ENCODE data around the gene CASP8AP2.
A peak's percentile ranks its signal among the peaks of the same experiment; 100 is the strongest.
"Not testable (repeated sequence)": the region's sequence is repeated elsewhere in the genome, so short reads cannot be mapped to it uniquely, and the experiment has no call there.

The CASP8AP2 gene

GRCh38 chr6:89799756-89800155 is 29.9 kb upstream of the CASP8AP2 start:
- H3K27ac ChIP-seq, result no peak overlapping the region
- TF ChIP-seq, protein P1, sequence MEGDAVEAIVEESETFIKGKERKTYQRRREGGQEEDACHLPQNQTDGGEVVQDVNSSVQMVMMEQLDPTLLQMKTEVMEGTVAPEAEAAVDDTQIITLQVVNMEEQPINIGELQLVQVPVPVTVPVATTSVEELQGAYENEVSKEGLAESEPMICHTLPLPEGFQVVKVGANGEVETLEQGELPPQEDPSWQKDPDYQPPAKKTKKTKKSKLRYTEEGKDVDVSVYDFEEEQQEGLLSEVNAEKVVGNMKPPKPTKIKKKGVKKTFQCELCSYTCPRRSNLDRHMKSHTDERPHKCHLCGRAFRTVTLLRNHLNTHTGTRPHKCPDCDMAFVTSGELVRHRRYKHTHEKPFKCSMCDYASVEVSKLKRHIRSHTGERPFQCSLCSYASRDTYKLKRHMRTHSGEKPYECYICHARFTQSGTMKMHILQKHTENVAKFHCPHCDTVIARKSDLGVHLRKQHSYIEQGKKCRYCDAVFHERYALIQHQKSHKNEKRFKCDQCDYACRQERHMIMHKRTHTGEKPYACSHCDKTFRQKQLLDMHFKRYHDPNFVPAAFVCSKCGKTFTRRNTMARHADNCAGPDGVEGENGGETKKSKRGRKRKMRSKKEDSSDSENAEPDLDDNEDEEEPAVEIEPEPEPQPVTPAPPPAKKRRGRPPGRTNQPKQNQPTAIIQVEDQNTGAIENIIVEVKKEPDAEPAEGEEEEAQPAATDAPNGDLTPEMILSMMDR (IDR thresholded peaks at IDR 0.05), result no peak
- no peak for DNase-seq (ENCODE audit: low spot score)

GRCh38 chr6:89803271-89803670 is 26.4 kb upstream of the CASP8AP2 start:
- H3K4me3 ChIP-seq, result no peak overlapping the region
- TF ChIP-seq, protein P1 (IDR thresholded peaks at IDR 0.05), result no peak
- no peak overlapping the region for H3K27ac ChIP-seq
- no peak for DNase-seq (ENCODE audit: low spot score)

More at GRCh38 chr6:89799756-89800155, 29.9 kb upstream of the CASP8AP2 start:
- H3K4me3 ChIP-seq, result no peak overlapping the region

GRCh38 chr6:89805814-89806371 is 23.8 kb upstream of the CASP8AP2 start:
- H3K27ac ChIP-seq, result no peak overlapping the region
- H3K4me3 ChIP-seq, result no peak overlapping the region
- no peak for DNase-seq (ENCODE audit: low spot score)
- TF ChIP-seq, protein P1 (IDR thresholded peaks at IDR 0.05), result no peak

DNA sequence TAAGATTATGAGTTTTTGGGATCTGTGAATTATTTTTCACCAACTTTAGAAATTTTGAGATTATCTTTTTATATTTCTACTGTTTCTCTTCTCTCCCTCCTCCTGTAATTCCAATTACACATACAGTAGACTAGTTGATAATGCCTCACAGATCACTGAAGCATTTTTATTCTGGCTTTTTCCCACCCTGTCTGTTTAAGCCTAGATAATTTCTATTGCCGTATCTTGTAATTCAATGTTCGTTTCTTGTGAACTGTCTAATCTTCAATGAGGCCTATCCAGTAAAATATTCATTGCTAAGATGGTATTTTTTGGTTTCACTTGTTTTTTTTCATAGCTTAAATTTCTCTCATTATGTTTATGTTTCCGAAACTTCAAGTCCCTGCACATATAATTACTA is 22.1 kb upstream of the CASP8AP2 start:
- no peak for DNase-seq (ENCODE audit: low spot score)
- TF ChIP-seq, protein P1 (IDR thresholded peaks at IDR 0.05), result no peak
- no peak overlapping the region for H3K27ac ChIP-seq

DNA sequence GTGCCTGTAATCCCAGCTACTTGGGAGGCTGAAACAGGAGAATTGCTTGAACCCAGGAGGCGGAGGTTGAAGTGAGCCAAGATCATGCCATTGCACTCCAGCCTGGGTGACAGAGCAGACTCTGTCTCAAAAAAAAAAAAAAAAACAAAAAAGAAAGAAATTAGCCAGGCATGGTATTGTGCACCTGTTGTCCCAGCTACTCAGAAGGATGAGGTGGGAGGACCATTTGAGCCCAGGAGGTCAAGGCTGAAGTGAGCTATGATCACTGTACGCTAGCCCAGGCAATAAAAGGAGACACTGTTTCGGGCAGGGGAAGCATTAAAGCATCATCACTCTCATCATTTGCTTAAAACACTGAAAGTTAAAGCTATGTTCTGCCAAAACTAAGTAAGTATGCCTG is 16.3 kb upstream of the CASP8AP2 start:
- H3K4me3 ChIP-seq; DNase-seq (ENCODE audit: low spot score); H3K27ac ChIP-seq: not testable (repeated sequence)

More for the DNA sequence above, 22.1 kb upstream of the CASP8AP2 start:
- H3K4me3 ChIP-seq, result no peak overlapping the region

GRCh38 chr6:89817481-89817880 is 12.2 kb upstream of the CASP8AP2 start:
- no peak for DNase-seq (ENCODE audit: low spot score)
- Histone ChIP-seq H3K4me3 (peak overlapping the region; percentile 1), H3K27ac (no peak overlapping the region)
- TF ChIP-seq, protein P1 (IDR thresholded peaks at IDR 0.05), result no peak

GRCh38 chr6:89818977-89819335 is 10.7 kb upstream of the CASP8AP2 start:
- DNase-seq (ENCODE audit: low spot score), result no peak
- Histone ChIP-seq H3K27ac (peak overlapping the region; percentile 70 to 88), H3K4me3 (peak overlapping the region; percentile 89)
- TF ChIP-seq, protein P1 (IDR thresholded peaks at IDR 0.05), result no peak
